ENCODE data around the gene MYO9B.

- TF ChIP-seq CTCF (IDR thresholded peaks at IDR 0.05 in 2 of 3, conservative IDR thresholded peaks at IDR 0.05 in 1 of 3; ENCODE audit: insufficient read depth in 2 of 3, low read depth in 1 of 3, low read length in 3 of 3) (no peak), HNRNPUL1 (IDR thresholded peaks at IDR 0.05; ENCODE audit: low read length) (no peak), MYC (IDR thresholded peaks at IDR 0.05; ENCODE audit: low read depth, low read length) (no peak), MYC (CRISPR knock-in tag; IDR thresholded peaks at IDR 0.05; ENCODE audit: borderline replicate concordance, low read depth) (no peak), GABPB1 (CRISPR knock-in tag; IDR thresholded peaks at IDR 0.05) (no peak), TCF7L2 (IDR thresholded peaks at IDR 0.05; ENCODE audit: low read depth, low read length) (no peak), RAD21 (CRISPR knock-in tag; conservative IDR thresholded peaks at IDR 0.05 in 1 of 2, IDR thresholded peaks at IDR 0.05 in 1 of 2) (no peak), ELF4 (CRISPR knock-in tag; IDR thresholded peaks at IDR 0.05) (no peak), POLR2AphosphoS5 (IDR thresholded peaks at IDR 0.05; ENCODE audit: control insufficient read depth, insufficient read depth, low read depth, low read length) (no peak)
These were observed 59.6 kb downstream of the MYO9B start for GRCh38 chr19:17135001-17135853.
